Right lobe of liver (tissue), 6 donors: ENCODE results near the gene MYRIP. TPM values are rescaled to one million over a fixed set of nuclear protein-coding genes. Genes with fewer than 3 reads are reported as not detected.

Experiments
- ATAC-seq, 4 donors: fragments of 200-7000 bp; cut with Tn5 transposase; one replicate each; pipeline ENCODE4 v1.9.1; 2020; ENCODE audit warnings: mild to moderate bottlenecking in 4 of 4, moderate library complexity in 4 of 4
- DNase-seq, 3 donors: peaks; one replicate each; pipeline ENCODE4 v3.0.0-alpha.2; 2020
- H3K27ac ChIP-seq, 3 donors: fragments of 200-600 bp; one replicate each; pipeline ENCODE4 v1.8.0; 2022
- H3K27me3 ChIP-seq, 2 donors: fragments of 200-600 bp; one replicate each; pipeline ENCODE4 v1.8.0; 2022
- H3K36me3 ChIP-seq, 4 donors: fragments of 200-600 bp; sonication (generic) in 1 of 4; one replicate each; pipeline versions ENCODE4 v1.5.1 to v1.8.0; 2017 to 2022; ENCODE audit warnings: control low read depth in 1 of 4
- H3K4me1 ChIP-seq, 4 donors: fragments of 200-600 bp; sonication (generic) in 1 of 4; one replicate each; pipeline versions ENCODE4 v1.5.1 to v1.8.0; 2017 to 2022; ENCODE audit warnings: control low read depth in 1 of 4
- H3K4me3 ChIP-seq, 3 donors: fragments of 200-600 bp; one replicate each; pipeline ENCODE4 v1.8.0; 2022
- H3K9me3 ChIP-seq, 4 donors: fragments of 200-600 bp; sonication (generic) in 1 of 4; one replicate each; pipeline versions ENCODE4 v1.5.1 to v1.8.0; 2017 to 2022; ENCODE audit warnings: control low read depth in 1 of 4
- CTCF ChIP-seq, 4 donors: fragments of 200-600 bp in 3 of 4; fragments of 450-650 bp in 1 of 4; IDR thresholded peaks; one replicate each; pipeline versions ENCODE4 v1.5.1 to v1.8.0; 2016 to 2022; ENCODE audit warnings: antibody characterized with exemption in 4 of 4, mild to moderate bottlenecking in 2 of 4
- POLR2A ChIP-seq: fragments of 450-650 bp; IDR thresholded peaks from one replicate; pipeline ENCODE4 v1.6.1; 2017; ENCODE audit warnings: antibody characterized with exemption, mild to moderate bottlenecking
- WGBS: methylation state at CpG from one replicate; pipeline ENCODE4 v1.1.6; 2018; ENCODE audit warnings: low coverage, low lambda C conversion rate; ENCODE audit not compliant: insufficient coverage; ENCODE audit errors: missing lambda C conversion rate; 5-methylcytosine and 5-hydroxymethylcytosine counted together
- intact Hi-C, 2 donors: fragments of 100-400 bp; cut with DNase I; formaldehyde crosslinking; loops; one replicate each; pipeline versions ENCODE4 v1.11.2 to v1.14.1; 2022
- total RNA-seq, 6 experiments: library from RNA; depleted of rRNA in 2 of 6; stranded (reverse); fragments of >200 nt in 2 of 6; fragmentation: NEBNext Ultra II Directional in 3 of 6; extraction: Animal tissue kit (Norgen Biotek cat#: 25700) in 3 of 6; gene quantifications; one replicate each; pipeline versions ENCODE4 v1.1.0 to v1.2.4, GENCODE V29; 2016 to 2023
- donor health status: DM: no; HTN: yes; CAD: no.
- donor health status: DM: no; HTN: no; CAD: no.
- donor health status: DM: no; HTN: no; CAD: no.
- donor health status: DM: no; HTN: yes; CAD: no.
- donor health status: DM: no; HTN: yes; CAD: no.

The MYRIP gene
- total RNA-seq, 6 experiments from 2014 or later, result 14.3 to 23.2 (median 19.0) TPM

- peak in 1 of 3 donors; percentile 56 for DNase-seq
- Histone ChIP-seq H3K36me3 (peaks cover 0 to 7% (median under 1%) of the 10 kb centered on the region in 4 donors), H3K4me1 (no peaks in the 10 kb centered on the region), H3K27ac (no peak overlapping the region), H3K4me3 (no peak overlapping the region), H3K27me3 (no peaks in the 10 kb centered on the region), H3K9me3 (no peaks in the 10 kb centered on the region)
- TF ChIP-seq POLR2A (no peak), CTCF (IDR thresholded peaks at IDR 0.05) (no peak)
- ATAC-seq, result peak in 2 of 4 donors; percentile 23 to 73
- intact Hi-C loops, result loop anchor here in 1 of 2 donors (5.0 kb wide), 1 partner anchor 131 kb away; no protein-coding TSS in a partner anchor
- WGBS, result 20% methylated on average over 1 of the region's 2 CpGs
Observed at GRCh38 chr3:40186508-40186907, 377.1 kb downstream of the MYRIP start.

- H3K36me3 ChIP-seq, result peaks cover 0 to 6% (median 3%) of the 10 kb centered on the region in 4 donors
- TF ChIP-seq CTCF (IDR thresholded peaks at IDR 0.05) (no peak), POLR2A (no peak)
- DNase-seq, result no peak
- H3K27ac ChIP-seq, result no peak overlapping the region
- H3K27me3 ChIP-seq, result no peaks in the 10 kb centered on the region
- H3K4me1 ChIP-seq, result no peaks in the 10 kb centered on the region
- H3K9me3 ChIP-seq, result no peaks in the 10 kb centered on the region
- H3K4me3 ChIP-seq, result no peak overlapping the region
- WGBS, result no CpG with 5 or more reads among the region's 3 CpGs
- ATAC-seq, result no peak
- intact Hi-C loops, result loop anchor here in 1 of 2 donors (5.0 kb wide), 1 partner anchor 129 kb away; no protein-coding TSS in a partner anchor
Observed at GRCh38 chr3:40187945-40188344, 378.5 kb downstream of the MYRIP start.

GRCh38 chr3:40189118-40189517 is 379.7 kb downstream of the MYRIP start:
- intact Hi-C loops, result loop anchor here in 1 of 2 donors (5.0 kb wide), 1 partner anchor 128 kb away; no protein-coding TSS in a partner anchor
- Histone ChIP-seq H3K36me3 (peaks cover 0 to 6% (median 0%) of the 10 kb centered on the region in 4 donors), H3K4me1 (no peaks in the 10 kb centered on the region), H3K4me3 (no peak overlapping the region), H3K9me3 (no peaks in the 10 kb centered on the region), H3K27me3 (no peaks in the 10 kb centered on the region), H3K27ac (no peak overlapping the region)
- DNase-seq, result no peak
- TF ChIP-seq POLR2A, result no peak
- ATAC-seq, result no peak
- 88% methylated on average over 3 of the region's 3 CpGs for WGBS

GRCh38 chr3:40190056-40190455 is 380.6 kb downstream of the MYRIP start:
- peaks cover 0 to 6% (median 0%) of the 10 kb centered on the region in 4 donors for H3K36me3 ChIP-seq
- no peaks in the 10 kb centered on the region for H3K4me1 ChIP-seq
- no peak overlapping the region for H3K27ac ChIP-seq
- H3K27me3 ChIP-seq, result no peaks in the 10 kb centered on the region
- H3K9me3 ChIP-seq, result no peaks in the 10 kb centered on the region
- WGBS, result 86% methylated on average over 5 of the region's 13 CpGs
- TF ChIP-seq CTCF (IDR thresholded peaks at IDR 0.05), result no peak
- TF ChIP-seq POLR2A, result no peak
- ATAC-seq (peak in 2 of 4 donors; percentile 11 to 33), DNase-seq (no peak)
- intact Hi-C loops, result loop anchor here in 1 of 2 donors (10.0 kb wide), 1 partner anchor 125 kb away; no protein-coding TSS in a partner anchor
- H3K4me3 ChIP-seq, result no peak overlapping the region

- Histone ChIP-seq H3K36me3 (peaks cover 0 to 6% (median 0%) of the 10 kb centered on the region in 4 donors), H3K9me3 (no peaks in the 10 kb centered on the region), H3K4me1 (no peaks in the 10 kb centered on the region), H3K4me3 (no peak overlapping the region), H3K27ac (no peak overlapping the region), H3K27me3 (no peaks in the 10 kb centered on the region)
- TF ChIP-seq CTCF (IDR thresholded peaks at IDR 0.05) (no peak), POLR2A (no peak)
- intact Hi-C loops, result loop anchor here in 1 of 2 donors (10.0 kb wide), 1 partner anchor 124 kb away; no protein-coding TSS in a partner anchor
- ATAC-seq (no peak), DNase-seq (no peak)
- WGBS, result 56% methylated on average over 1 of the region's 1 CpG
Observed at GRCh38 chr3:40191251-40191650, 381.8 kb downstream of the MYRIP start.
